Metanephros (tissue), 2 donors: ENCODE measurements around the gene ZFR. TPM values are rescaled to one million over a fixed set of nuclear protein-coding genes. Genes with fewer than 3 reads are reported as not detected.

Experiments
- small RNA-seq: library from RNA; depleted of rRNA; stranded (forward); fragments of <200 nt; gene quantifications from one replicate; pipeline ENCODE3, GENCODE V24; 2014; ENCODE audit warnings: low replicate concordance
- total RNA-seq: library from RNA; depleted of rRNA; stranded (reverse); fragments of >200 nt; gene quantifications from one replicate; pipeline ENCODE4 v1.2.3, GENCODE V29; 2014

The ZFR gene
- total RNA-seq: 78.0 TPM

GRCh38 chr5:32444431-32445286 is at the start of gene ZFR:
ZFR (minus strand) TSS chr5:32444740; CDS start chr5:32444658, 82 bp downstream.

DNA sequence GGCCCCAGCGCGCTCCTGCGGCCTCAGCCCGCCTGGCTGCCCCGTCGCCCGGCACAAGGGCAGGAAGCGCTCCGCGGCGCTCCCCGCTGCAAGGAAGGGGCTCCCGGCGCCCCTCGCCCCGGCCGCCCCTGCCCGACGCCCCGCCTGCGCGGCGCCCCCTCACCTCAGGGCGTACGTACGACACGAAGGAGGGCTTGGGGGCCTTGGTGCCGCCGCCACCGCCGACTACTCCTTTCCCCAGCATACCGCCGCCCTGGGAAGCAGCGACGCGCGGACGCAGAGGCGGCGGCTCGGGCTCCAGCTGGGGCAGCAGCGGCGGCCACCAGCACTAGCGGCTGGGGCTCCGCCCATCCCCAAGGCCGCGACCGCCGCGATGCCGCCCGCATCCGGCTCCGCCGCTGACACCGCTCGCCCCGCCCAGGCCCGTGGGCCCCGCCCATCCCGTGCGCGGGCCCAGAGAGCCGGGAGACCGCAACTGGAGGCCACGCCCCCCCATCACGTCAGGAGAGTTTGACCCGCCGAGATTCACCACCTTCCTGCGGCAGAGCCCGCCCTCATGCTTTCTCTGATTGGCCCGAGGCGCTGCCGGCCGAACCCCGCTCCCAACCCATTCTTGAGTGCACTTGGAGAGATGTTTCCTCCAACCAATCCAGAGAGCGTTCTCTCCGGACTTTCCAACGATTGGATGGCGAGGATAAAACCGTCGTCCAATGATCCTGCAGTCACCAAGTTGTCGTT is 131.8 kb downstream of the ZFR start, which contains the start of gene MTMR12:
Gene MTMR12, minus strand, starts transcription at position 345 of the 738 bp plus-strand sequence. Its CDS starts 101 bp downstream, at position 244.

Small RNAs within 50 kb of the gene (small RNA-seq; reads per million reads assigned to genes)
- gene MIR579: 0.09 reads per million
- not detected for gene RNU6-378P

Other genes starting within 250 kb of the ZFR start
- gene MTMR12, start 131.8 kb downstream of the ZFR start, total RNA-seq: 37.5 TPM
- gene SUB1, start 140.8 kb upstream of the ZFR start, total RNA-seq: 83.3 TPM